Measurements from ENCODE around the gene KAT7. TPM values are rescaled to one million over a fixed set of nuclear protein-coding genes. Genes with fewer than 3 reads are reported as not detected.
"Not testable (repeated sequence)": the region's sequence is repeated elsewhere in the genome, so short reads cannot be mapped to it uniquely, and the experiment has no call there.

Gene KAT7
- polyA plus RNA-seq, 1 donor from 2014 or later, result 31.0 TPM

DNA sequence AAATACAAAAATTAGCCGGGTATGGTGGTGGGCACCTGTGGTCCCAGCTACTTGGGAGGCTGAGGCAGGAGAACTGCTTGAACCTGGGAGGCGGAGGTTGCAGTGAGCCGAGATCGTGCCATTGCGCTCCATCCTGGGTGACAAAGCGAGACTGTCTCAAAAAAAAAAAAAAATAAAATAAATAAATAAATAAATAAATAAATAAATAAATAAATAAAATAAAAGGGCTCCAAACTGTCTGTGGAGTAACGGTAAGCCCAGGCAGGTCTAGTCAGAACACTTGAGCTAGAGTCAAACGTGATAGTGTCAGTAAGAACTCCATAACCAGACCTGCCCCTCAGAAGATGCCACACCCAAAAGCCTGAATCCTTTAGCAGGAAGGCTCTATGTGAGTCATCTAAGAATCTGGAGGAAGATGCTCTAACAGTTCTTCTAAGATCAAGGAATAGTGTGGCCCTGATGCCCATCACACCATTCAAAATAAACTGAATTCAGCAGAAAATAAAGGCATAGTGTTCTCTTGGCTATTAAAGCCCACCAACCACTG, 29.9 kb upstream of the KAT7 start:
- H4K20me1 ChIP-seq (ENCODE audit: insufficient read depth); H3K36me3 ChIP-seq (ENCODE audit: insufficient read depth, low read length); H3F3A ChIP-seq (ENCODE audit: insufficient read depth, low read length, poor library complexity, severe bottlenecking); H3K9me3 ChIP-seq (ENCODE audit: low read length); H3K9ac ChIP-seq (ENCODE audit: low read length); H3K9me2 ChIP-seq (ENCODE audit: insufficient read depth, low read length); H3K27me3 ChIP-seq (ENCODE audit: insufficient read depth, low read depth, low read length); H2AFZ ChIP-seq (ENCODE audit: low read depth, low read length); H3K4me3 ChIP-seq (ENCODE audit: low read length); H3K79me2 ChIP-seq (replicated peaks; ENCODE audit: insufficient read depth, low read length); H3K4me2 ChIP-seq (ENCODE audit: low read length); H3K27ac ChIP-seq (ENCODE audit: low read length): not testable (repeated sequence)

- H3K9ac ChIP-seq (ENCODE audit: low read length), result no peak overlapping the region
- H2AFZ ChIP-seq (ENCODE audit: low read depth, low read length), result no peak overlapping the region
- H3K27me3 ChIP-seq (ENCODE audit: insufficient read depth, low read depth, low read length), result no peaks in the 10 kb centered on the region
- no peaks in the 10 kb centered on the region for H3F3A ChIP-seq (ENCODE audit: insufficient read depth, low read length, poor library complexity, severe bottlenecking)
- no peaks in the 10 kb centered on the region for H4K20me1 ChIP-seq (ENCODE audit: insufficient read depth)
- no peak overlapping the region for H3K4me2 ChIP-seq (ENCODE audit: low read length)
- H3K9me3 ChIP-seq (ENCODE audit: low read length), result no peaks in the 10 kb centered on the region
- no peaks in the 10 kb centered on the region for H3K36me3 ChIP-seq (ENCODE audit: insufficient read depth, low read length)
- no peak overlapping the region for H3K27ac ChIP-seq (ENCODE audit: low read length)
- H3K4me3 ChIP-seq (ENCODE audit: low read length), result no peak overlapping the region
- TF ChIP-seq RAD21 (conservative IDR thresholded peaks at IDR 0.05) (no peak), EP300 (conservative IDR thresholded peaks at IDR 0.05; ENCODE audit: poor library complexity, severe bottlenecking) (no peak), CTCF (IDR thresholded peaks at IDR 0.05; ENCODE audit: poor library complexity, severe bottlenecking) (no peak), POLR2AphosphoS5 (IDR thresholded peaks at IDR 0.05) (no peak), SMC3 (conservative IDR thresholded peaks at IDR 0.05; ENCODE audit: poor library complexity) (no peak), TAF1 (IDR thresholded peaks at IDR 0.05; ENCODE audit: low read depth) (no peak), MXI1 (conservative IDR thresholded peaks at IDR 0.05; ENCODE audit: poor library complexity, severe bottlenecking) (no peak), EZH2 (IDR thresholded peaks at IDR 0.05; ENCODE audit: borderline replicate concordance, insufficient read depth, low read length, poor library complexity, severe bottlenecking) (no peak)
- TF ChIP-seq, protein P1, sequence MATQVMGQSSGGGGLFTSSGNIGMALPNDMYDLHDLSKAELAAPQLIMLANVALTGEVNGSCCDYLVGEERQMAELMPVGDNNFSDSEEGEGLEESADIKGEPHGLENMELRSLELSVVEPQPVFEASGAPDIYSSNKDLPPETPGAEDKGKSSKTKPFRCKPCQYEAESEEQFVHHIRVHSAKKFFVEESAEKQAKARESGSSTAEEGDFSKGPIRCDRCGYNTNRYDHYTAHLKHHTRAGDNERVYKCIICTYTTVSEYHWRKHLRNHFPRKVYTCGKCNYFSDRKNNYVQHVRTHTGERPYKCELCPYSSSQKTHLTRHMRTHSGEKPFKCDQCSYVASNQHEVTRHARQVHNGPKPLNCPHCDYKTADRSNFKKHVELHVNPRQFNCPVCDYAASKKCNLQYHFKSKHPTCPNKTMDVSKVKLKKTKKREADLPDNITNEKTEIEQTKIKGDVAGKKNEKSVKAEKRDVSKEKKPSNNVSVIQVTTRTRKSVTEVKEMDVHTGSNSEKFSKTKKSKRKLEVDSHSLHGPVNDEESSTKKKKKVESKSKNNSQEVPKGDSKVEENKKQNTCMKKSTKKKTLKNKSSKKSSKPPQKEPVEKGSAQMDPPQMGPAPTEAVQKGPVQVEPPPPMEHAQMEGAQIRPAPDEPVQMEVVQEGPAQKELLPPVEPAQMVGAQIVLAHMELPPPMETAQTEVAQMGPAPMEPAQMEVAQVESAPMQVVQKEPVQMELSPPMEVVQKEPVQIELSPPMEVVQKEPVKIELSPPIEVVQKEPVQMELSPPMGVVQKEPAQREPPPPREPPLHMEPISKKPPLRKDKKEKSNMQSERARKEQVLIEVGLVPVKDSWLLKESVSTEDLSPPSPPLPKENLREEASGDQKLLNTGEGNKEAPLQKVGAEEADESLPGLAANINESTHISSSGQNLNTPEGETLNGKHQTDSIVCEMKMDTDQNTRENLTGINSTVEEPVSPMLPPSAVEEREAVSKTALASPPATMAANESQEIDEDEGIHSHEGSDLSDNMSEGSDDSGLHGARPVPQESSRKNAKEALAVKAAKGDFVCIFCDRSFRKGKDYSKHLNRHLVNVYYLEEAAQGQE (IDR thresholded peaks at IDR 0.05; ENCODE audit: borderline replicate concordance), result no peak
- H3K79me2 ChIP-seq (replicated peaks; ENCODE audit: insufficient read depth, low read length), result peaks cover 3% of the 10 kb centered on the region
- H3K9me2 ChIP-seq (ENCODE audit: insufficient read depth, low read length), result no peaks in the 10 kb centered on the region
These were observed 29.3 kb upstream of the KAT7 start for GRCh38 chr17:49759203-49759602.

GRCh38 chr17:49760296-49760695, 28.2 kb upstream of the KAT7 start:
- H4K20me1 ChIP-seq (ENCODE audit: insufficient read depth), result no peaks in the 10 kb centered on the region
- H3K9ac ChIP-seq (ENCODE audit: low read length), result no peak overlapping the region
- no peak overlapping the region for H3K4me2 ChIP-seq (ENCODE audit: low read length)
- H3K9me2 ChIP-seq (ENCODE audit: insufficient read depth, low read length), result no peaks in the 10 kb centered on the region
- no peak for TF ChIP-seq EZH2 (IDR thresholded peaks at IDR 0.05; ENCODE audit: borderline replicate concordance, insufficient read depth, low read length, poor library complexity, severe bottlenecking)
- TF ChIP-seq MXI1 (conservative IDR thresholded peaks at IDR 0.05; ENCODE audit: poor library complexity, severe bottlenecking), result no peak
- no peak for TF ChIP-seq TAF1 (IDR thresholded peaks at IDR 0.05; ENCODE audit: low read depth)
- no peak overlapping the region for H3K27ac ChIP-seq (ENCODE audit: low read length)
- H3K9me3 ChIP-seq (ENCODE audit: low read length), result no peaks in the 10 kb centered on the region
- H3K79me2 ChIP-seq (replicated peaks; ENCODE audit: insufficient read depth, low read length), result peaks cover 3% of the 10 kb centered on the region
- H3K4me3 ChIP-seq (ENCODE audit: low read length), result no peak overlapping the region
- no peaks in the 10 kb centered on the region for H3K27me3 ChIP-seq (ENCODE audit: insufficient read depth, low read depth, low read length)
- H3K36me3 ChIP-seq (ENCODE audit: insufficient read depth, low read length), result no peaks in the 10 kb centered on the region
- H3F3A ChIP-seq (ENCODE audit: insufficient read depth, low read length, poor library complexity, severe bottlenecking), result no peaks in the 10 kb centered on the region
- no peak overlapping the region for H2AFZ ChIP-seq (ENCODE audit: low read depth, low read length)
